22Rv1 (cell line): ENCODE data around the gene SYTL4.

Experiments
- CTCF ChIP-seq: fragments of 450-650 bp; IDR thresholded peaks from 2 replicates; pipeline ENCODE4 v1.5.1; 2017; ENCODE audit warnings: mild to moderate bottlenecking
- ZFX ChIP-seq: fragments of 450-650 bp; IDR thresholded peaks from 2 replicates; pipeline ENCODE4 v1.6.1; 2017; ENCODE audit warnings: antibody characterized with exemption, borderline replicate concordance

GRCh38 chrX:100647739-100648138 is 84.2 kb downstream of the SYTL4 start:
- TF ChIP-seq CTCF (no peak), ZFX (no peak)
